T47D (cell line): Measurements from ENCODE around the gene FGF19.

ENCODE experiments used
- DNase-seq, 2 experiments: peaks; one replicate each; pipeline versions ENCODE4 v3.0.0 to v3.0.0-alpha.2; 2011 to 2012; ENCODE audit warnings: low read depth in 1 of 2, low spot score in 1 of 2
- JUND ChIP-seq: IDR thresholded peaks from 2 replicates; pipeline ENCODE4 v1.6.1; 2012; ENCODE audit warnings: low read depth
- in situ Hi-C: cut with HindIII; loops from 2 replicates; pipeline ENCODE4 v1.10.0; 2016; ENCODE audit warnings: low sequenced_read_pairs, low pct_unique_long_range_greater_than_20kb

FGF19 gene

DNA sequence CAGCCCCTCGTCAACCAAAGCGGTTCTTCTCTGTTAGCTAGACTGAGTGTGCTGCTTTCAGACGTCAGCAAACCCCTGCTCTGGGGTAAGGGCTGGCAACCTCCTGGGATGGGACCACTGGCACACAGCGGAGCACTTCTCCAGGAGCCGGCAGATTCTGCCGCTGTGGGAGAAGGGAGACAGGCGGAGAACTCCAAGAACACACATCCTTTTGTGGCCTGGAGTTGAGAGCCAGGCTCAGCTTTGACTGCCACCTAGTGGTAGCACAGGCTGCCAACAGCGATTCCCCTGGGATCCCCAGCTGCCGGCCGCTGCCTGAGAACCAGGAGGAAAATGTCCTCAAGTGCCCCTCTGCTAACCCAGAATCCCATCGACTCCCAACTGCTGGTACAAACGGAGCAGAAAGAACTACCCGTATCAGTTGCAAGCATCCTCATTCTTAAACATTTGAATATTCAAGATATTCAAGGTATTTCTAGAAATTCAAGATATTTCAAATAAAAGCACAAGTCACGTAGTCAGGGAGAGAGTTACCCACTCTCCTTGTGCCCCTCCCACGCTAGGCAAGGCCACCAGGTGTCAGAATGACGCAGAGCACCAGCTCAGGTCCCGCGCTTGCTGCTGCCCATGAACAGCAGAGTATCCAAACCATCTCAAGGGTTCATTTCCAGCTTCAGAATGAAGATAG, 33.5 kb downstream of the FGF19 start:
- DNase-seq = peak; percentile 90 to 97
- in situ Hi-C loops = loop anchor here (25.0 kb wide), 1 partner anchor 558 kb away; no protein-coding TSS in a partner anchor
- no peak for TF ChIP-seq JUND

- in situ Hi-C loops = loop anchor here (25.0 kb wide), 1 partner anchor 557 kb away; no protein-coding TSS in a partner anchor
- no peak for TF ChIP-seq JUND
- DNase-seq = no peak
Measured at GRCh38 chr11:69669486-69669885, 34.3 kb downstream of the FGF19 start.

- no peak for DNase-seq
- no peak for TF ChIP-seq JUND
- in situ Hi-C loops = loop anchor here (25.0 kb wide), 1 partner anchor 556 kb away; no protein-coding TSS in a partner anchor
Measured at GRCh38 chr11:69667619-69668604, 35.9 kb downstream of the FGF19 start.

- DNase-seq = no peak
- TF ChIP-seq JUND = no peak
- in situ Hi-C loops = loop anchor here (25.0 kb wide), 1 partner anchor 555 kb away; no protein-coding TSS in a partner anchor
Measured at GRCh38 chr11:69666752-69667536, 36.9 kb downstream of the FGF19 start.

- TF ChIP-seq JUND = no peak
- in situ Hi-C loops = loop anchor here (25.0 kb wide), 1 partner anchor 554 kb away; no protein-coding TSS in a partner anchor
- DNase-seq = no peak
Measured at GRCh38 chr11:69666261-69666660, 37.6 kb downstream of the FGF19 start.

DNA sequence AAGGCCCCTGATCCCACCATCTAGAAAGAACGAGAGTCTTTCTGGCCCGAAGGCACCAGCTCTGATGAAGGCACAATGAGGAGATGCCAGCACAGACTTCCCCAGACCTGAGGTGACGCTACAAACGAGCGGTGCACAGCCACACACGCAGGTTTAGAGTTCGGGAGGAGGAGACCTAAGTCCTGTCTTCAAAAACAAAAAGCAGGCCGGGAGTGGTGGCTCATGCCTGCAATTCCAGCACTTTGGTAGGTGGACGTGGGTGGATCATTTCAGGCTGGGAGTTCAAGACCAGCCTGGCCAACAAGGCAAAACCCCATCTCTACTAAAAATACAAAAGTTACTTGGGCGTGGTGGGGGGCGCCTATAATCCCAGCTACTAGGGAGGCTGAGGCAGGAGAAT, 38.2 kb downstream of the FGF19 start:
- DNase-seq = no peak
- no peak for TF ChIP-seq JUND
- in situ Hi-C loops = loop anchor here (25.0 kb wide), 1 partner anchor 553 kb away; no protein-coding TSS in a partner anchor

- in situ Hi-C loops = loop anchor here (25.0 kb wide), 1 partner anchor 553 kb away; no protein-coding TSS in a partner anchor
Measured at GRCh38 chr11:69664901-69665300, 38.9 kb downstream of the FGF19 start.

DNA sequence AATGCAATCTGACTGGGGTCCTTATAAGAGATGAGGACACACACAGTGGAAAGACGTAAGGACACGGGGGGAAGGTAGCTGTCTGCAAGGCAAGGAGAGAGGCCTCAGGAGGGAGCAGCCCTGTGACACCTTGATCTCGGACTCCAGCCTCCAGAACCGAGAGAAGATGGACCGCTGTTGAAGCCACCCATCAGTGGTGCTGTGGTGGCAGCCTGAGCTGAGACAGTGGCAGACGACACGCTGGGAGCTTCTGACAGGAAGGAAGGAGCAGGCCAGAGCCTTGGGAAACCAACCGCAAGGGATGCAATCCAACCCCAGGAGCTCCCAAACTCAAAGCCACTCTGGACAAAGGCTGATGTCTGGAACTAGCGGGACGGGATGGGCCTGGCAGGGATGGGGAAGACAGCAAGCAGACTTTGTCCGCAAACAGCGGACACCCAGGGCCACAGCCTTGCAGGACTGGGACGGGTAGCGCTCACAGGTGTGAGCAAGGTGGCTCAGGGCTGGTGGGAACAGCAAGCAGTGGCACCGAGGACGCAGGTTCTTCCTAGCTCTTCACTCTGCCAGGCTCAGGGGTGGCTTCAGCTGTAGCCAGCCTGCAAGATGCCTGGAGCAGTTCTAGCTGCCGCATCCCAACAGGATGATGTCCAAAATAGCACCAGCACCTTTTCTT, 39.6 kb downstream of the FGF19 start:
- TF ChIP-seq JUND = no peak
- in situ Hi-C loops = loop anchor here (25.0 kb wide), 1 partner anchor 552 kb away; no protein-coding TSS in a partner anchor
- DNase-seq = no peak

More at GRCh38 chr11:69664901-69665300, 38.9 kb downstream of the FGF19 start:
- TF ChIP-seq JUND = no peak
- DNase-seq = no peak

DNA sequence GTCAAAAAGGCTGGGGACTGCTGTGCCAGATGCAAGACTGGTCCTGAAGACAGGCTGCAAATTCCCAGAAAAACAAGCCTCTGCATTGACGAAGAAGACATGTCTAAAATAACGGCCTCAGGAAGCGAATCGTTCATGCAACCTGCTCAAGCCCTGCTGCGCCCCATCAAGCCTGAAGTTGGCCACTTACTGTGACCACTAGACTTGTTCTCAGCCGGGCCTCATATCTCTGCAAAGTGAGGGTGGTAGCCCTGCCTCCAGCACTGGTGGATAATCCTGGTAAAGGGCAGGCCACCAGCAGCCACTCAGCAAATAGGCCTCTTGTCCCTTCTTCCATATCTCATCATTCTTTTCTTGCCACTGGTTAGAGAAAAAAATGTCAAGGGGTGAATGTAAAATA, 40.5 kb downstream of the FGF19 start:
- TF ChIP-seq JUND = no peak
- DNase-seq = no peak
- in situ Hi-C loops = loop anchor here (25.0 kb wide), 1 partner anchor 551 kb away; no protein-coding TSS in a partner anchor

- in situ Hi-C loops = loop anchor here (25.0 kb wide), 1 partner anchor 551 kb away; no protein-coding TSS in a partner anchor
- no peak for TF ChIP-seq JUND
- no peak for DNase-seq
Measured at GRCh38 chr11:69662806-69663205, 41.0 kb downstream of the FGF19 start.

GRCh38 chr11:69662021-69662698, 41.7 kb downstream of the FGF19 start:
- no peak for TF ChIP-seq JUND
- DNase-seq = peak in 1 of 2 experiments; percentile 73
- in situ Hi-C loops = loop anchor here (25.0 kb wide), 1 partner anchor 550 kb away; no protein-coding TSS in a partner anchor
